GM19025 (cell line): ENCODE measurements around the gene BIVM.

Experiments
- ATAC-seq: cut with Tn5 transposase; IDR thresholded peaks from one replicate; pipeline ENCODE4 v1.9.1; 2021; ENCODE audit warnings: mild to moderate bottlenecking, low read depth, moderate library complexity; ENCODE audit not compliant: unreplicated experiment

The BIVM gene

DNA sequence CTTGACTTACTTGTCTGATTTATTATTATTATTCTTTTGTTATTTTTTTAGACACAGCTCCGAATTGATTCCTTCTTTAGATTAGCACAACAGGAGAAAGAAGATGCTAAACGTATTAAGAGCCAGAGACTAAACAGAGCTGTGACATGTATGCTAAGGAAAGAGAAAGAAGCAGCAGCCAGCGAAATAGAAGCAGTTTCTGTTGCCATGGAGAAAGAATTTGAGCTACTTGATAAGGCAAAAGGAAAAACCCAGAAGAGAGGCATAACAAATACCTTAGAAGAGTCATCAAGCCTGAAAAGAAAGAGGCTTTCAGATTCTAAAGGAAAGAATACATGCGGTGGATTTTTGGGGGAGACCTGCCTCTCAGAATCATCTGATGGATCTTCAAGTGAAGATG, 76.3 kb downstream of the BIVM start:
- ATAC-seq = no peak

DNA sequence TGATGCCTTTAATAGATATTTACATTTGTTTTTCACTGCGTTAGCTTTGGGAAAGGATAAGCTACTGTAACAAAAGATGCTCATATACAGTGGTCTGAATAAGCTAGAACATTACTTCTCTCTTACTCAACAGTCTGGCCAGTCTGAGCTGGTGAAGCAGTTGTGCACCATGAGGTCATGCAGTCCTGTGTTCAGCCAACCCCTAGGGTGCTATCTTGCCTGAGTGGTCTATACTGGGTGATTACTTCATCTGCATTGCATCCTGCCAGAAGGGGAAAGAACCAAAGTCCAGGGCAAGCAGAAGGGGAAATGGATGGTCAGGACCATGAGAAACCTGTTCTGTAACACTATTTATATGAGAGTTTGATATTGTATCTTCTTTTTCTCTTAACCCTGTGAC, 78.4 kb downstream of the BIVM start:
- no peak for ATAC-seq

DNA sequence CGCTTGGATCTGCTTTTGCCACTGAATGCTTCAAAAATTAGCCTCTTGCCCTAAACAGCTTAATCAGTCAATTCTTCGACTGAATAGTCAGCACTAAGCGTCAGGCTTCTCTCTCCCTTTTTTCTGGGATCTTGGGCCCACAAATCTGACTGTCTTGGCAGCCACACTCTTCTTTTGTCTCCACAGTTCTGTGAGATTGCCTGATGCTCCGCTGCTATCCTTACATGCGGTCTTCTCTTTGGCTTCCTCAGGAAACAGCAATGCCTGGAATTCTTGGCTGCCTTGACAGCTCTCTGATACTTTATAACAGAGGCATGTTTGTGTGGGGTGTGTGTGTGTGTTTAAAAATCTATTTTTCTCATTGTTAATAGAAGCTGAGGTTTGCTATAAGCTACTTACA, 79.6 kb downstream of the BIVM start:
- no peak for ATAC-seq

DNA sequence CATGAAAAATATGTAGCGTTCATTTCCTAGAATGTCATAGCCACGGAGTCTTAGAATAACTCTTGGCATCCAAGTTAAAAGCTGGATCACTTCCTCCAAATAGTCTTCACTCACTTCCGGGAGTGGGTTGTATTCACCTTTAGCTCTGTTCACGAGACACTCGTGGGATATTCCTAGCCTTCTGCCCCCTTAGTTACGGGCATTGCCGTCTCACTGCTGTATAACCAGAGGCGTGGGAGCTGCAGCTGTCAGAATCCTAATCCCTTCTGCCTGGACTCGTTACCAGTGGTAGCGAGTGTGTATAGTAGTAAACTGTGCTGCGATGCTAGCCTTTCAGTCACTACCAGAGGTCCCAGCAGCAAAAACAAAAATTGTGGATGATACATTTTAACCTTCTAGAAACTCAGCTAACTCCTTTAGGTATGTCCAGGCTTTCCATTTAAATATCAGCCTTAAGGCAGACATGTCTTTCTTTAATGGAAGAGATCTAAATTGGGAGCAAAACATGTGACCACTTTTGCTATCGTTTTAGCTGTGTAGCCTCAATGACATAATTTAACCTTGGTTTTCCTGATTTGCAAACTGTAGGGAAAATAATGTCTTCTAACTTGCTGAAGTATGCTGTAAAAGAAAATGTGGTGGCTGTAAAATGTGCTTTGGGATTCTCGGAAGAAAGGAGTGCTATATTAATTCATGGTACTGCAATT, 81.0 kb downstream of the BIVM start:
- no peak for ATAC-seq

DNA sequence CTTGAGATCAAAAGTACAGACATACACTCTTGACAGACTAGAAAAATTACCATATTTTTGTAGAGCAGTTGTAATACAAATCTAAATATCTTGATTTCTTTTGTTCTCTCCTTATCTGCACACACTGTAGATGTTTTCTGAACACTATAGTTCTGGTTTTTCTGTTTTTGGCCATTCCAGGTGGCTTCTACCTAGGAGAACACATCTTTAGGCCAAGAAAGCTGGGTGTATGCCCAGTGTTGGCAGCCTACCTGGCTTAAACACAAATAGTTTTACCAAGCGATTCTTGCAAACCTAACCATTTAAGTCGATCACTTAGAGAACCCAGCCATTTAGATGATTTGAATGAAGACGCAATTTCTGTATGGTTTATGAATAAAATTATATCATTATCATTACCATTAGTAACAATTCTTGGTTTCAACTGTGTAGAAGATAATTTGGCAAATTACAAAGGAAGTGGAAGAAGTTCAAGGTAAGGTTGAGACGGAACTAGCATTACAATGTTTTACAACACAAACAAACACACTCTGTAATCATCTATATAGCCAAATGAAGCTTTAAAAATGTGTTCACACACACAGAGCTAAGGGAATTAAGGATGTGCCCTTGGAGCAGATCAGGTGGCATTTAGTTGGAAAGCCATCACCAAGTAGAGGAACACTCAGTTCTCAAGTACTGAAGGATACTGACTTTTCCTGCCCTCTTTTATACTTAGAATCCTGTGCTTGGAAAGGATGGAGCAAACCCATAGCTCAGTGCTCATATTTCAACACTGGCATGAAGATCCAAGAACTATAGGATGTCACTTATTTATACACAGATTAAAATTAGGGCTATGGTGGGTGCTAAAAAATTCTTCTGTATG, 83.1 kb downstream of the BIVM start:
- no peak for ATAC-seq
